ENCODE data around the gene KIF7.

DNA sequence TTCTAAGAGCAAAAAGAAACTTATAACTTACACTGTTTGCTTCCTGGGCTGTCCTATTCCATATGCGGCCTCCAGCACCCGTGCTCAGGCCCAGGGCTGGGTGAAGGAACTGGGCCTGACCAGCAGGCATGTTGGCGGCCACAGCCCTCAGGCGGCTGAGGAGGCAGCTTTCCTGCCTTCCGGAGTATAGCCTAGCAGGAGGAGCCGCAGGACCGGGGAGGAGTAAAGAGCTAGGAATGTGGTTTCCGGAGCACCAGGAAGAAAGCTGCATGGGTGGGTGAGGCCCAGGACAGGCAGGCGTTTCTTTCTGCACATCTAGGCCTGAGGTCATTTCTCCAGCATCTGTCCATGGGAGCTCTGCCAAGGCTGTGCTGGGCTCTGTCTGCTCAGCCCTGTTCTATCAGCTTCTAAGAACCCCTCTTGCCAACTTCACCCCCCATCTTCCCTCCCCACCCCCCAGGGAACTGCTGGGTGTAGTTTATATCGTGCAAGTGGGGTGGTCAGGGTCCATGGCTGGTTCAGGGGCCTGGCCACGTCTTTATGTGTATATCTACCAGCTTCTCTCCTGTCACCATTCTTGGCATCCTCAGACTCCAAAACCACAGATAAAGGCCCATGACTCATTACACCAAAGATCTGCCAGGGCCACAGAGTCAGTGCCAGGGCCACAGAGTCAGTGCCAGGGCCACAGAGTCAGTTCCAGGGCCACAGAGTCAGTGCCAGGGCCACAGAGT, 7.8 kb upstream of the KIF7 start:
- TF ChIP-seq, protein P1, sequence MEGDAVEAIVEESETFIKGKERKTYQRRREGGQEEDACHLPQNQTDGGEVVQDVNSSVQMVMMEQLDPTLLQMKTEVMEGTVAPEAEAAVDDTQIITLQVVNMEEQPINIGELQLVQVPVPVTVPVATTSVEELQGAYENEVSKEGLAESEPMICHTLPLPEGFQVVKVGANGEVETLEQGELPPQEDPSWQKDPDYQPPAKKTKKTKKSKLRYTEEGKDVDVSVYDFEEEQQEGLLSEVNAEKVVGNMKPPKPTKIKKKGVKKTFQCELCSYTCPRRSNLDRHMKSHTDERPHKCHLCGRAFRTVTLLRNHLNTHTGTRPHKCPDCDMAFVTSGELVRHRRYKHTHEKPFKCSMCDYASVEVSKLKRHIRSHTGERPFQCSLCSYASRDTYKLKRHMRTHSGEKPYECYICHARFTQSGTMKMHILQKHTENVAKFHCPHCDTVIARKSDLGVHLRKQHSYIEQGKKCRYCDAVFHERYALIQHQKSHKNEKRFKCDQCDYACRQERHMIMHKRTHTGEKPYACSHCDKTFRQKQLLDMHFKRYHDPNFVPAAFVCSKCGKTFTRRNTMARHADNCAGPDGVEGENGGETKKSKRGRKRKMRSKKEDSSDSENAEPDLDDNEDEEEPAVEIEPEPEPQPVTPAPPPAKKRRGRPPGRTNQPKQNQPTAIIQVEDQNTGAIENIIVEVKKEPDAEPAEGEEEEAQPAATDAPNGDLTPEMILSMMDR (IDR thresholded peaks at IDR 0.05; ENCODE audit: borderline replicate concordance, extremely low read depth, low read length, poor library complexity, severe bottlenecking): no peak
- no peak for TF ChIP-seq EZH2 (IDR thresholded peaks at IDR 0.05; ENCODE audit: borderline replicate concordance, low read depth, low read length, severe bottlenecking)

Measured in DND-41 (cell line).